ENCODE data around the gene B3GALT4. TPM values are rescaled to one million over a fixed set of nuclear protein-coding genes. Genes with fewer than 3 reads are reported as not detected.
"Not testable (repeated sequence)": the region's sequence is repeated elsewhere in the genome, so short reads cannot be mapped to it uniquely, and the experiment has no call there.

The B3GALT4 gene
- total RNA-seq, 1 donor from 2014 or later, result 2.1 TPM

GRCh38 chr6:33278392-33278741 lies 1.4 kb downstream of the B3GALT4 start:
- H3K36me3 ChIP-seq (ENCODE audit: control insufficient read depth in 3 of 3, insufficient read depth in 3 of 3, low read length in 3 of 3), result peaks cover 48 to 50% (median 49%) of the 10 kb centered on the region in 3 donors
- H3K4me3 ChIP-seq (ENCODE audit: low read length in 3 of 3), result no peak overlapping the region
- H3K9me3 ChIP-seq (ENCODE audit: control insufficient read depth in 3 of 3, low read length in 3 of 3), result no peaks in the 10 kb centered on the region
- no peak overlapping the region for H3K27ac ChIP-seq (ENCODE audit: low read depth, low read length)
- peak overlapping the region in 2 of 3 donors; percentile 33 to 54 for H3K9ac ChIP-seq (ENCODE audit: low read depth in 1 of 3, low read length in 3 of 3)
- H3K4me1 ChIP-seq (ENCODE audit: control insufficient read depth in 3 of 3, insufficient read depth in 3 of 3, low read length in 3 of 3), result peaks cover 49 to 68% (median 56%) of the 10 kb centered on the region in 3 donors
- no peaks in the 10 kb centered on the region for H3K27me3 ChIP-seq (ENCODE audit: control insufficient read depth in 3 of 3, insufficient read depth in 3 of 3, low read length in 3 of 3)

GRCh38 chr6:33278810-33279209 lies 1.9 kb downstream of the B3GALT4 start:
- Histone ChIP-seq H3K27me3 (ENCODE audit: control insufficient read depth in 3 of 3, insufficient read depth in 3 of 3, low read length in 3 of 3) (no peaks in the 10 kb centered on the region), H3K4me3 (ENCODE audit: low read length in 3 of 3) (peak overlapping the region in 1 of 3 donors; percentile 14), H3K27ac (ENCODE audit: low read depth, low read length) (no peak overlapping the region), H3K4me1 (ENCODE audit: control insufficient read depth in 3 of 3, insufficient read depth in 3 of 3, low read length in 3 of 3) (peaks cover 45 to 64% (median 52%) of the 10 kb centered on the region in 3 donors), H3K9me3 (ENCODE audit: control insufficient read depth in 3 of 3, low read length in 3 of 3) (no peaks in the 10 kb centered on the region), H3K36me3 (ENCODE audit: control insufficient read depth in 3 of 3, insufficient read depth in 3 of 3, low read length in 3 of 3) (peaks cover 50 to 52% (median 50%) of the 10 kb centered on the region in 3 donors), H3K9ac (ENCODE audit: low read depth in 1 of 3, low read length in 3 of 3) (peak overlapping the region in 1 of 3 donors; percentile 54)

GRCh38 chr6:33279257-33279695 lies 2.4 kb downstream of the B3GALT4 start:
- H3K4me1 ChIP-seq (ENCODE audit: control insufficient read depth in 3 of 3, insufficient read depth in 3 of 3, low read length in 3 of 3), result peaks cover 41 to 59% (median 51%) of the 10 kb centered on the region in 3 donors
- H3K27ac ChIP-seq (ENCODE audit: low read depth, low read length), result no peak overlapping the region

GRCh38 chr6:33279971-33280511 lies 3.1 kb downstream of the B3GALT4 start:
- Histone ChIP-seq H3K4me3 (ENCODE audit: low read length in 3 of 3) (no peak overlapping the region), H3K27me3 (ENCODE audit: control insufficient read depth in 3 of 3, insufficient read depth in 3 of 3, low read length in 3 of 3) (no peaks in the 10 kb centered on the region), H3K4me1 (ENCODE audit: control insufficient read depth in 3 of 3, insufficient read depth in 3 of 3, low read length in 3 of 3) (peaks cover 34 to 51% (median 47%) of the 10 kb centered on the region in 3 donors), H3K27ac (ENCODE audit: low read depth, low read length) (no peak overlapping the region), H3K9ac (ENCODE audit: low read depth in 1 of 3, low read length in 3 of 3) (peak overlapping the region in 1 of 3 donors; percentile 54), H3K9me3 (ENCODE audit: control insufficient read depth in 3 of 3, low read length in 3 of 3) (no peaks in the 10 kb centered on the region), H3K36me3 (ENCODE audit: control insufficient read depth in 3 of 3, insufficient read depth in 3 of 3, low read length in 3 of 3) (peaks cover 46 to 49% (median 47%) of the 10 kb centered on the region in 3 donors)

More at GRCh38 chr6:33279257-33279695, 2.4 kb downstream of the B3GALT4 start:
- peak overlapping the region in 2 of 3 donors; percentile 33 to 54 for H3K9ac ChIP-seq (ENCODE audit: low read depth in 1 of 3, low read length in 3 of 3)
- peaks cover 47 to 50% (median 50%) of the 10 kb centered on the region in 3 donors for H3K36me3 ChIP-seq (ENCODE audit: control insufficient read depth in 3 of 3, insufficient read depth in 3 of 3, low read length in 3 of 3)
- no peak overlapping the region for H3K4me3 ChIP-seq (ENCODE audit: low read length in 3 of 3)
- H3K27me3 ChIP-seq (ENCODE audit: control insufficient read depth in 3 of 3, insufficient read depth in 3 of 3, low read length in 3 of 3), result no peaks in the 10 kb centered on the region
- no peaks in the 10 kb centered on the region for H3K9me3 ChIP-seq (ENCODE audit: control insufficient read depth in 3 of 3, low read length in 3 of 3)

- Histone ChIP-seq H3K4me1 (ENCODE audit: control insufficient read depth in 3 of 3, insufficient read depth in 3 of 3, low read length in 3 of 3) (peaks cover 33 to 46% (median 45%) of the 10 kb centered on the region in 3 donors), H3K4me3 (ENCODE audit: low read length in 3 of 3) (no peak overlapping the region), H3K27me3 (ENCODE audit: control insufficient read depth in 3 of 3, insufficient read depth in 3 of 3, low read length in 3 of 3) (no peaks in the 10 kb centered on the region), H3K9me3 (ENCODE audit: control insufficient read depth in 3 of 3, low read length in 3 of 3) (no peaks in the 10 kb centered on the region), H3K27ac (ENCODE audit: low read depth, low read length) (no peak overlapping the region), H3K9ac (ENCODE audit: low read depth in 1 of 3, low read length in 3 of 3) (peak overlapping the region in 1 of 3 donors; percentile 54), H3K36me3 (ENCODE audit: control insufficient read depth in 3 of 3, insufficient read depth in 3 of 3, low read length in 3 of 3) (peaks cover 43 to 47% (median 44%) of the 10 kb centered on the region in 3 donors)
These were observed 3.6 kb downstream of the B3GALT4 start for GRCh38 chr6:33280539-33280938.

- Histone ChIP-seq H3K4me1 (ENCODE audit: control insufficient read depth in 3 of 3, insufficient read depth in 3 of 3, low read length in 3 of 3) (peaks cover 16 to 30% (median 24%) of the 10 kb centered on the region in 3 donors), H3K36me3 (ENCODE audit: control insufficient read depth in 3 of 3, insufficient read depth in 3 of 3, low read length in 3 of 3) (peaks cover 40 to 52% (median 44%) of the 10 kb centered on the region in 3 donors)
- not testable (repeated sequence) for H3K9ac ChIP-seq (ENCODE audit: low read depth in 1 of 3, low read length in 3 of 3); H3K27ac ChIP-seq (ENCODE audit: low read depth, low read length); H3K27me3 ChIP-seq (ENCODE audit: control insufficient read depth in 3 of 3, insufficient read depth in 3 of 3, low read length in 3 of 3); H3K9me3 ChIP-seq (ENCODE audit: control insufficient read depth in 3 of 3, low read length in 3 of 3); H3K4me3 ChIP-seq (ENCODE audit: low read length in 3 of 3)
These were observed 8.3 kb downstream of the B3GALT4 start for GRCh38 chr6:33285214-33285613.

GRCh38 chr6:33286946-33287914 lies 10.3 kb downstream of the B3GALT4 start:
- Histone ChIP-seq H3K9me3 (ENCODE audit: control insufficient read depth in 3 of 3, low read length in 3 of 3) (no peaks in the 10 kb centered on the region), H3K27me3 (ENCODE audit: control insufficient read depth in 3 of 3, insufficient read depth in 3 of 3, low read length in 3 of 3) (no peaks in the 10 kb centered on the region), H3K4me1 (ENCODE audit: control insufficient read depth in 3 of 3, insufficient read depth in 3 of 3, low read length in 3 of 3) (peaks cover 19 to 29% (median 23%) of the 10 kb centered on the region in 3 donors), H3K36me3 (ENCODE audit: control insufficient read depth in 3 of 3, insufficient read depth in 3 of 3, low read length in 3 of 3) (peaks cover 42 to 49% (median 48%) of the 10 kb centered on the region in 3 donors), H3K9ac (ENCODE audit: low read depth in 1 of 3, low read length in 3 of 3) (no peak overlapping the region), H3K4me3 (ENCODE audit: low read length in 3 of 3) (no peak overlapping the region), H3K27ac (ENCODE audit: low read depth, low read length) (no peak overlapping the region)

- peaks cover 19 to 29% (median 23%) of the 10 kb centered on the region in 3 donors for H3K4me1 ChIP-seq (ENCODE audit: control insufficient read depth in 3 of 3, insufficient read depth in 3 of 3, low read length in 3 of 3)
- H3K4me3 ChIP-seq (ENCODE audit: low read length in 3 of 3), result peak overlapping the region; percentile 90 to 96 (median 95)
- H3K9me3 ChIP-seq (ENCODE audit: control insufficient read depth in 3 of 3, low read length in 3 of 3), result no peaks in the 10 kb centered on the region
- no peaks in the 10 kb centered on the region for H3K27me3 ChIP-seq (ENCODE audit: control insufficient read depth in 3 of 3, insufficient read depth in 3 of 3, low read length in 3 of 3)
- peak overlapping the region; percentile 80 for H3K27ac ChIP-seq (ENCODE audit: low read depth, low read length)
- H3K9ac ChIP-seq (ENCODE audit: low read depth in 1 of 3, low read length in 3 of 3), result peak overlapping the region; percentile 93 to 95 (median 93)
- H3K36me3 ChIP-seq (ENCODE audit: control insufficient read depth in 3 of 3, insufficient read depth in 3 of 3, low read length in 3 of 3), result peaks cover 50 to 54% (median 50%) of the 10 kb centered on the region in 3 donors
These were observed 11.4 kb downstream of the B3GALT4 start for GRCh38 chr6:33288141-33288920.

GRCh38 chr6:33288921-33289783 lies 12.2 kb downstream of the B3GALT4 start, which contains the start of the genes PFDN6 and WDR46:
TSS of gene PFDN6 (plus strand) at chr6:33289601. CDS start at chr6:33289857, 256 bp downstream.
TSS of gene WDR46 (minus strand) at chr6:33289239. CDS start at chr6:33289170, 69 bp downstream.
- Histone ChIP-seq H3K9ac (ENCODE audit: low read depth in 1 of 3, low read length in 3 of 3) (peak within 1 kb of the TSS; percentile 93 to 95 (median 93)), H3K4me3 (ENCODE audit: low read length in 3 of 3) (peak within 1 kb of the TSS; percentile 90 to 96 (median 95)), H3K4me1 (ENCODE audit: control insufficient read depth in 3 of 3, insufficient read depth in 3 of 3, low read length in 3 of 3) (peaks cover 19 to 29% (median 23%) of the 10 kb centered on the region in 3 donors), H3K27me3 (ENCODE audit: control insufficient read depth in 3 of 3, insufficient read depth in 3 of 3, low read length in 3 of 3) (no peaks in the 10 kb centered on the region), H3K9me3 (ENCODE audit: control insufficient read depth in 3 of 3, low read length in 3 of 3) (no peaks in the 10 kb centered on the region), H3K36me3 (ENCODE audit: control insufficient read depth in 3 of 3, insufficient read depth in 3 of 3, low read length in 3 of 3) (peaks cover 54 to 57% (median 55%) of the 10 kb centered on the region in 3 donors), H3K27ac (ENCODE audit: low read depth, low read length) (peak within 1 kb of the TSS; percentile 80)

All from skeletal muscle tissue (tissue), 4 donors.